GM21390 (cell line): ENCODE measurements around the gene ZNFX1.

ENCODE experiments used
- ATAC-seq: cut with Tn5 transposase; IDR thresholded peaks from one replicate; pipeline ENCODE4 v1.9.1; 2021; ENCODE audit not compliant: unreplicated experiment

The ZNFX1 gene

DNA sequence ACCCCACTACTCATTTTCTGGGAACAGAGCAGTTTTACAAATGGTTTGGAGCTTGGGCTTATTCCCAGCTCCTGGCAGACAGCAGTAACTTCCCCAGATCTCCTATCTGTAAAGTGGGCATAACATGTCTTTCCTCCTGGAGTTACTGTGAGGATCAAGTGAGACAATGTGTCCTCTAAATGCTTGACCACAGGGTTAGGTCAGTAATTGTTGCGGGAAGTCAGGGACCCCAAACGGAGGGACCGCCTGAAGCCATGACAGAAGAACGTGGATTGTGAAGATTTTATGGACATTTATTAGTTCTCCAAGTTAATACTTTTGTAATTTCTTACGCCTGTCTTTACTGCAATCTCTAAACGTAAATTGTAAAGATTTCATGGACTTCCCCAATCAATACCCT lies 15.3 kb upstream of the ZNFX1 start:
- ATAC-seq: no peak

DNA sequence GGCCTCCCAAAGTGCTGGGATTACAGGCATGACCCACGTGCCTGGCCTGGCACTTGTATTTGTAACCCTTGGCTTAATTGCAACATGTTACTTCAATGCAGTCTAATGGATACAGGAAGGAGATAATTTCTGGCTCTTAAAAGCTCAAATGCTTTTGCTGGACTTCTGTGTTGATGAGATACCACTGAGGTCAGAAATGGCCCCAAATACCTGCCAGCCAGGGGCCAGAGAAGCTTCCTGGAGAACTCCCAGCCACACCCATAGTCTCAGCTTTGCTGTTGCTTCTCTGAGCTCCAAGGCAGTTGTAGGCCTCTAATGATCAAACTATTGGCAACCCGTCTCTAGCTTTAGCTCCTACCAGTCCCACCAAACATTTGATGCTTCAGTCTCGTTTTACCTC lies 14.2 kb upstream of the ZNFX1 start:
- ATAC-seq: no peak

DNA sequence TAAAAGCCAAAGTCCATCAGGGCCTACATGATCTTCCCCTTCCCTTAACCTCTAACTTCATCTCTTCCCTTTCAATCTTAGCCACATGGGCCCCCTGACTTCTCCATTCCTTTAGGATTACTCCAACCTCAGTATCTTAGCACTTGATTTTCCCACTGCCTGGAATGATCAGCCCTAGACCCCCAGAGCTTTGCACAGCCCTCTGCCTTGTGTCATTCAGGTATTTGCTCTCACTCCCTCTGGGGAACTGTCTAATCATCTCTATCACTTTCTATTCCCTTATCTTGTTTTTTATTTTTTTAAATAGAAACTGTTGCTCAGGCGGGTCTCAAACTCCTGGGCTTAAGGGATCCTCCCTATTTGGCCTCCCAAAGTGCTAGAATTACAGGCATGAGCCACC lies 13.3 kb upstream of the ZNFX1 start:
- ATAC-seq: no peak

DNA sequence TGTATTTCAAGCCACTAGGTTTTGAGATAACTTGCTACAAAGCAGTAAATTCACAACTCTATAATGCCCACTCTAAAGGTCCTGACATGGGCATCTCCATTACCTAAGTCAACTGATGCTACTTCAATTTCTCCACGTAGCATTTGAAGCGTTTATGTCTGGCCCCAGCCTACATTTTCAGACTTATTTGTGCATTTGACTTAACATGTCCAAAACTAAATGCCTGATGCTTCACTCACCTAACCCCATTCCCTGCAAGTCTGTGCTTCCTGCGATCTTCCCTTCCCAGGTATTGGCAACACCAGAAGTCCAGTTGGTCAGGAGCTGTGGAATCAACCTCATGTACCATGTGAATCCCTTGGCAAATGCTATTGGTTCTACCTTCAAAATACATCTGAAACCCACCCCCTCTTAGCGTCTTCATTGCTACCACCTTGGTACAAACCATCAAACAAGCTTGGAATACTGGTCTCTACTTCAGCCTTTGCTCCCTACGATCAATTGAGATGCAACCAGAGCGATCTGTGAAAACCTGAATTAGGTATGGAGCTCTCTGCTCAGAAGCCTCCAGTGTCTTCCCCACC lies 12.8 kb upstream of the ZNFX1 start:
- no peak for ATAC-seq

DNA sequence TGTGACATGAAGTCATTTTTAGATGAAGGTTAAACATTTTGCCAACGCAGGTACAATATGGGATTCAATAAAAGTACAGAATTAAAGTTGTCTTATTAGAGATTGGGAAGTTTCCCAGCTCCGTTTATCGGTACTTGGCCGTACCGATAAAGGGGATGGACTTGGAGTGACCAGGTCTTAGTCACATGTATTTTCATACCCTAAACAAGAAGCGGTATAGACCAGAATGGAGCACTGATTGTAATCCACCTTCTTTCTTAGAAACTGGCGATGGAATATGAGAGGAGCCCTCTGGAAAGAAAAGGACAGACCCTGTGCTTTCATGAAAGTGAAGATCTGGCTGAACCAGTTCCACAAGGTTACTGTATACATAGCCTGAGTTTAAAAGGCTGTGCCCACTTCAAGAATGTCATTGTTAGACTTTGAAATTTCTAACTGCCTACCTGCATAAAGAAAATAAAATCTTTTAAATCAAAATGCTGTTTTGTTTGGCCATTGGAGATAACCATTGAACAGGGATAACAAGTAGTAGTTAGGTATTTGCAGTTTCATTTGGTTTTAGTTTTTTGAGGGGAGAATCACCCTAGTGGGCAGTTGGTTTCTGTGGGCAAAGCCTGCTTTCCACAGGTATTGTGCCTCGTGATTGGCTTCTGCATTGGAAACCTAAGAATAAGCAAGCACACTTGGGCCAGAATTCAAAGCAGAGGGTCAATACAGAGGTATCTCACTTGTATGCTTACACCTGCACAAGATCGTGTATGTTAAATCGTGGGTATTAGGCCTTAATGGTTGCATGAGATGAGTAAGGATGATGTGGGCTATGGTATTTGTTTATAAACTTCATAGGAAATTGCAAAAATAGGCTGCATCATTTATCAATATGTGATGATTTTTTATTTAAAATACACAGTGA lies 11.2 kb upstream of the ZNFX1 start:
- ATAC-seq: no peak

DNA sequence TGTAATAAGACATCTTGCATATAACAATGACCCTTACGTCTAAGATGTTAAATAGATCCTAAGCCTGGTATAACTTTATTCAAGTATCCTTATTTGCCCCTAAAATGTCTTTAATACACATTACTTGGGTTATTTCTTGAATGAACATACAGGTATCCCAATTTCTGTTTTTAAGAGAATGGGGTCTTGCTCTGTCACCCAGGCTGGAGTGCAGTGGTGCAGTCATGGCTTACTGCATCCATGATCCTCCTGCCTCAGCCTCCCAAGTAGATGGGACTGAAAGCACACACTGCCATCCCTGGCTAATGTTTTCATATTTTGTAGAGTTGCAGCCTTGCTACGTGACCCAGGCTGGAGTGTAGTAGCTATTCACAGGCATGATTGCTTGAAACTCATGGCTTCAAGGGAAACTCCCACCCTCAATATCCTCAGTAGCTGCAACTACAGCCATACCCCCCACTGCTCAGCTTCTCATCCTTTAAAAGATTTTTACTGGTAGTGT lies 10.4 kb upstream of the ZNFX1 start:
- no peak for ATAC-seq

DNA sequence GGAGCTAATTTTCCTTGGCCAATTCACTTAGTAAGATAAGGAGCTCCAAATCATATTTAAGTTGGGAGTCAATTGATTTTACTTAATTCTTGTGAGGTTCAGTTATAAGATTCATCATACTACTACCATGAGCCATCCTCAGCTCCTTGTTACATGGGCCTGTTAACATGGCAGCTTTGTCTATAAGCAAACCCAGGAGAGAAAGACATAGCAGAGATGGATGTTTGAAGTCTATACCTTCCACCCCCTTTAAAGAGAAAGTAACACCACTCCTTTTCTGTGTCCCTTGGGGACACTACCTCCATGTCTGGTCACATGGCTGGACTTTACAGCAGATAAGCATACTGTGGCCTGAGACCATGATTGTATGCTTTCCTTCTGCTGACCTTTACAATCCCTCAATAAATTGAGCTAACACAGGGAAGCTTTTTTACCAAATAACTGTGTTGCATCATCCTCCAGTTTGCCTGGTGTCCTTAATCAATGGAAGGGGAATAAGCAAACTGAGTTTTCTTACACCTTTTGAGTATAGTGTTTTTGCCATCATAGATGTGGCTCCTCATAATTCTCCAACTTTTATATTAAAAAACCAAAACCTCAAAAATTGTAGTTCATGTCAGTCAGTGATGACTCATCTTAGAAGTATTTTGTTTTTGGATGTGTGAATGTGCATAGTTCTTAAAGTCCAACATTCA lies 9.8 kb upstream of the ZNFX1 start:
- no peak for ATAC-seq

DNA sequence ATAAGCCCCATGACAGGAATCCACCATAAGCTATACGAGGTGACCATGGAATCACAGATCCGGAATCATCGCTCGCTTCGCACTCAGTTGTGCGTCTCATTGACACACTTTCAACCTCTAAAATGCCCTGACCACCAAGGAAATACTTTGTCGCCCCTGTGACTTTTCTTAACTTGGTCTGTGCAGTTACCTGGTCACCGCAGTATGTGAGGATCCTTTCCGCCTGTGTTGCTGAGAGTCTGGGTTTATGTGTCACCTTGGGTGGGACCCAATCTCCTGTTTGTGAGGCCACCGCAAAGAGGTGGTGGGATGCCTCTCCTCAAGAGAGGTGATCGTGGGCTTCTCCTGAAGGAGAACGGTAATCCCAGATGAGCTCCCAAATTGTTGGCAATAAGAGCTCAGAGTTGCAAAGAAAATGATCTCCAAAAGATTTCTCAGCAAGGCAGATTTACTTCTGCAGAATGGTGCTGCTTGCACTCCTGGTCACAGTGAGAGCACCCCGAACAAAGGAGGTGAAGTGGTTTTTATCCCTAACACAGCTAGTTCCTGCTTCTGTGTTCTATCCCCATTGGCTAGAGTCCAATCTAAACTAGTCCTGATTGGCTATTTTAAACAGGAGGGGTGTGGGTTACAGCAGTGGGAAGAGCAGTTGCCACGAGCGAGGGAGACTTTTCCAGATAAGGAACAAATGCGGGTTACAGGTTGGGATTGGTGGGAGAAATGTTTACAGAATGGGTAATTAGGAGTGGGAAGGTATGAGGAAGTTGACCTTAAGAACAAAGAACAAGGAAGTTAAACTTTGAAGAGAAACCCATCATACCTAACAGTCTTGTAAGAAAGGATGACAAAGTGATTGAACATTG lies 9.1 kb upstream of the ZNFX1 start:
- ATAC-seq: no peak

DNA sequence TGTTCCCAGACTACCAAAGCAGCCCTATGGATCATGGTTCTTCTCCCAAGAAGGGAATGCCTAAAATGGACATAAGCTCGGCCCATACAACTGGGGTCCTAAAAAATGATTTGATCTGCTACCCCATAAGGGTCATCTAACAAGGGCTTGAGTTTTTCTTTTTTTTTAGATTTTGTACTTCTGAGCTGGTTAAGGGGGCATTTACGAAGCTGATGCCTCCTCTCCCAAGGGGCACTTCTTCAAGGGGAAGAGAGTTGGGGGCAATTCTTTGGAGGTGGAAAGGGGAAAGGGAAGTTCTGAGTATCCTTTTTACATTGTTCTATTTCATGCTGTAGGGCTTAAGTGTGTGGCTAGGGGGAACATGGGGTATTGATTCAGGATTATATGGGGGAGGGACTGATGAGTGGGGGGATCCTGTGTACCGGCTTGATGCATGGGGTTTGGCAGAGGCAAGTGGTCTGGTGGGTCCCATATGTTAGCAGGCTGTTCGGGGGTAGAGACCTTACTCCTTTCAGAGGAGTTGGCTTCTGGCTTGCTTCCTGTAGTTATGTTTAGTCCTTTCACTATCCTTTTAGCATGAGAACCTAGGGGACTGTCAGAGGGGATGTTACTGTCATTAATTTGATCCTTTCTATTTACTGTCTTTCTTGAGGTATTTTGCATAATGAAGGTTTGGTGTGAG lies 8.1 kb upstream of the ZNFX1 start:
- no peak for ATAC-seq

DNA sequence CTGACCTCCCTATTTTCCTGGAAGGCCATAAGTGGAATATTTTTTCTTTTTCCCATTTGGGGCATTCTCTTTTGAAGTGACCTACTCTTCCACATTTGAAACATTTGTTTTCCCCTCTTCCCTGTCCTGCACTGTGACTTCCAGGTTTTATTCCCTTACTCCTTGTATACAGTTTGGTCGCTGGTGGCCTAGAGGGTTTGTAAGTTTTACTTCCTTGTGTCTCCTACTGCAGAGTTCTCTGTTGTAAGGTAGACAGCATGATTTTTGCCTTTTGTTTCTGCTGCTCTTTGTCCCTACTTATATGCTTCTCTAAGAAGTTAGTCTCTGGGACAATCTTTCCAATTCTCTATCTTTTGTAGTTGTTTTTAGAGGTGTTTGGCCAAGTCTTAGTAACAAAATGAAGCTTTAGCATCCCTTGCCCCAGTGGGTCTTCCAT lies 7.4 kb upstream of the ZNFX1 start:
- ATAC-seq: no peak

DNA sequence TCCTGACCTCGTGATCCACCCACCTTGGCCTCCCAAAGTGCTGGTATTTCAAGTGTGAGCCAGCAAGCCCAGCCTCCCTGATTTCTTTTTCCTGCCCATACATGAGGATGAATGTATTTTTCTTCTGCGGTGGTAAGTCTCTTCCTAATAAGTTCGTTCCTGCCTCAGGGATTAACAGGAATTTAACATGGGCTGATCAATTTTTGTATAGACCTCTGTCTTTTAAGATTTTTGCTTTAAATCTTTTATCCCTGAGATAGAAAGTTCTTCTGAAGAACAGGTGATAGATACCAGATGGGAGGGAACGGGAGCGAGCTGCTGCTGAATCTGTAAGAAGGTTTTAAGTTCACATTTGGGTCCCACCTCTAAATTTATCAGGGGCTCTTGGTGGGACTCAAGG lies 7.0 kb upstream of the ZNFX1 start:
- ATAC-seq: no peak

DNA sequence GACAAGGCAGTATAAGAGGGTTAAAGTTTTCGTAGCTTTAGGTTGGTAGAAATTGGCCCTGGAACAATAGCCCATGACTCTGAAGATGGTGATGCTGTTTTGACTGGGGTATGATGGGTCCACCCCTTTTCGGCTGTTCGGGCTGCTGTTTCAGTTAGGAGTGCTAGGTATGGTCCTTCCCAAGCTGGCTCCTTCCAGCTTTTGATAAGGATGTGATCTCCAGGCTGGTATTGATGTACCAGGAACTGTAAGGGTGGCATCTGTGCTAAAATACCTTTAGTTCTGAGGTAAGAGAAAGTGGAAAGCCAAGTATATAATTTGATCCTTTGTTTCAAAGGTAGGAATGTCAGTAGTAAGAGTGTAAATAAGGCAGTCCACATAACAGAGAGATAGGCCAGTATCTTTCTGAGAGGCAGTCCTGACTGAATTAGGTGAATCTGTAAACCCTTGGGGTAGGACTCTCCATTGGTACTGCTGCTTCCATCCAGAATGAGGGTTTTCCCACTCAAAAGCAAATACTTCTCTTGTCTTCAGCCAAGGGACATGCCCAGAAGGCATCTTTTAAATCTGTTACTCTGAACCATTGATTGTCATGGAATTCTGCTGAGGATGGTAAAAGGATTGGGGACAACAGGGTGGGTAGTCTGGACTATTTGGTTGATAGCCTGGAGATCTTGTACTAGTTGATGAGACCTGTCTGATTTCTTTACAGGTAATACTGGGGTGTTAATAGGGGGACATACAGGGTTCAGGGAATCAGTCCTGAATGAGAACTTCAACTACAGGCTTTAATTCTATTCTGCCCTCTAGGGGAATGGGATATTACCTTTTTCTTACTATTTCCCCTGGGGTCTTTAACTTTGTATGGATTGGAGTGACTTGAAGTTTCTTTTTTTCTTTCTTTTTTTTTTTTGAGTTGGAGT lies 6.1 kb upstream of the ZNFX1 start:
- ATAC-seq: no peak

DNA sequence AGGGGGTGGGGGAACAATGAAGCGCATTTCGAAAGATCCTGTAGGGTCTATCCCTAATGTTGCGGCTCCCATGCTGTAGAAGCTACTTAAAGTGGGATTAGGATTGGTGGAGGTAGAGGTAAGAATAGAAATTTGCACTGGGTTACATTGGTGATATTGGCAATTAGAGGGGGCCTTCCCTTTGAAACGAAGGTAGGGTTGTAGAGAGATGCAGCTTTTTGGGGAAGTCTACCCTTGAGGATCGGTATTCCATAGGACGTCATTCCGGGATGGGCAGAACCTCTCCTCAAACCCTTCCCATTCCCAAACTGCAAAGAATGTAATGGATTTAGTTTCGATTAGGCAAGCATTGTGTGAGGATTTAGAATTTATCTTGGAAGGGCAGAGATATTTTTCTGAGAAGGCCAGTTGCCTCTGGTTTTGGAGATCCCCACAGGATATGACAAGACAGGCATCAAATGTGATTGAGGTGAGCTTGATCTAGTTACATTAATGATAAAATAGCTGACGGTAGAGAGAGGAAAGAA lies 5.4 kb upstream of the ZNFX1 start:
- no peak for ATAC-seq

DNA sequence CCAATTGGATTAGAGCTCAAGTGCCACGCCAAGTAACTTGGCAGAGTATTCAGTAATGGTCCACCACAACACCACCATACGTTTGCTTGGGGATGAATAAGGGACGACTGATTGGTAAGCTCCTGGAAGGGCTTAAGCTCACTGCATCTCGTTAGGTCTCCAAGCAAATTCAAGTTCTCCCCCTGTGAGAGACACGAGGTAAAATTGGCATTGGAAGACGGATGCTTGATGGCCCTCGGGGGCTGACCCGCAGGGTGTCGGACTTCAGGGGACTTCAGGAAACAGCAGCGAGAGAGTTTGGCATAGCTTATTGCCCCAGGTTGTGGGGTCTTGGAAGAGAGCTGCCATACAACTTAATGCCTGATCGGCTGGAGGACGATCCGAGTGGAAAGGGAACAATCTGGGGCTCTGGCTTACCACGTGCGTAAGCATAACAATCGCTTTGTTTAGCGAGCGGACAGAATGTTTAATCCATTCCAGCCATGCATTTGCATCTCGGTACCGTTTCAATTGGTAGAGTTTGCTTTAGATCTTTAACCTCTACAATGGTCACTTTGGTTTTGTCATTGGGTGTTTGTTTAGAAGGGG lies 4.8 kb upstream of the ZNFX1 start:
- no peak for ATAC-seq

DNA sequence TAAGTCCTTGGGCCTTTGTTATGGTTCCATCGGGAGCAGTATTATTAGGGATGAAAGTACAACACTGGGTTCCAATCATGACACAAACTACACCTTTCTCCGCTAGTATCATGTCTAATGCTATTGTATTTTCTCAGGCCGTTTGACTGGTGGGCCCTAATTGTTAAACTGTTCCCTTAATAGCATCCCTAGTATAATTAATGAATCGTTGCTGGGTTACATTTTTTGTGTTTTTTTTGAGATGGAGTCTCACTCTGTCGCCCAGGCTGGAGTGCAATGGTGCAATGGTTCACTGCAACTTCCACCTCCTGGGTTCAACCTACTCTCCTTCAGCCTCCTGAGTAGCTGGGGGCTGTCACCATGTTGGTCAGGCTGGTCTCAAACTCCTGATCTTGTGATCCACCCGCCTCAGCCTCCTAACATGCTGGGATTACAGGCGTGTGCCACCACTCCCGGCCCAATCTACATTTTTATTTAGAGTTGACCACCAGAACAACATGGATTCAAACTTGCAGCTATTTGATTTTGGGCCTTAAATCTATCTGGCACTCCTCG lies 4.1 kb upstream of the ZNFX1 start:
- no peak for ATAC-seq

DNA sequence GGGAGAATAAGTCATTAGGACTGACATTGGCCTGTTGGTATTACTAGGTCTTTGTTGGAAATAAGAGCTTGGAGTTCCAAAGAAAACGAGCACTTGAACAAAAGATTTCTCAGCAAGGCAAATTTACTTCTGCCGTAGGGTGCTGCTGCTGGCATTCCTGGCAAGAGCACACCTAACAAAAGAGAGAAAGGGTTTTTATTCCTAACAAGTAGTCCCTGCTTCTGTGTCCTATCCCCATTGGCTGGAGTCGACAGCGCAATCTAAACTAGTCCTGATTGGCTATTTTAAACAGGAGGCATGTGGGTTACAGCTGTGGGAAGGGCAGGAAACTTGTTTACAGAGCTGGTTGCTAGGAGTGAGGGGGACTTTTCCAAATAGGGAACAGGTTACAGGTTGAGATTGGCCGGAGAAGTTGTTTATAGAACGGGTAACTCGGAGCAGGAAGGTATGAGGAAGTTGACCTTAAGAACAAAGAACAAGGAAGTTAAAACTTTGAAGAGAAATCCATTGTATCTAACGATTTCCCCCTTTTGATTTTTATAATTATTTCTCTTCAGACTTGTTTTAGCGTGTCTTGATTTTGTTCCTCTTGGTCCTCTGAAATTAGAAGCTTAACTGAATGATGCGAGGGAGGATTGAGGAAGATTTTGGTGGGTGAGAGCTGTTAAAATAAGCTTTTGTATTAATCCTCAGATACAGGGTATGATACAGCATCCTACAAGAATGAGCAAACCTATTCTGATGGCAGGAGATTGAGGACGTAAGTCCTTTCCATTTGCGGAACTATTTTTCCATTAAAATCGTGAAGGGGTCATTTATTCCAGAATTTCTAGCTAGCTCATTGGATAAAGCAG lies 3.4 kb upstream of the ZNFX1 start:
- ATAC-seq: no peak

DNA sequence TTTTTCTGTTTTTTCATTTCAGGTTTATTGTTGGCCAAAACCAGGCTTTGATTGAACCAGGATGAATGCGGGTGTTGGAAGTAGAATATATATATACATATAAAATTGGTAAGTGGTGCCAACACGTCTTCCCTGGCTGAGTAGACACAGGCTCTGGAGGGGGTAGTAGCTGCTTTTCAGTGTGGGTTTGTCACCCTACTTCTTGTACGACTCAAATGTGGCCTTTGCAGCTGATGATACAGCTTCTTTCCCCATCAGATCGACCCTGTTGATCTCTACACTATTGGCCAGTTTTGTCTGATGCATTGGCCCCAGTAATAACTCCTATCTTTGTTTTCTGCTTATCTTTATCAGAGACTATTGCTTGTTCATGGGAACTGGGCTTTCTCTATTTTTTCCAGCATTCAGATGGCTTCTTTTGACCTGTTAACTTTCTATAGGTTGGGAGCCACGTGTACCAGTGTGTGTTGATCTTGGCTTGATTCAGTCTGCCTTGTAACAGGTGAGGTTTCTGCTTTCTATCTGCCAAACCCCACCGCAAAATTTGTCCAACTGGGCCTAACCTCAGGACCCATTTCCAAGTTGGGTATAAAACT lies 2.7 kb upstream of the ZNFX1 start:
- ATAC-seq: no peak
